Measurements from ENCODE around the gene COMMD7. TPM values are rescaled to one million over a fixed set of nuclear protein-coding genes. Genes with fewer than 3 reads are reported as not detected.

The COMMD7 gene
- total and polyA plus RNA-seq, 2 of the 4 experiments (the other 2 are of a cell fraction) = 51.8 to 67.5 TPM

DNA sequence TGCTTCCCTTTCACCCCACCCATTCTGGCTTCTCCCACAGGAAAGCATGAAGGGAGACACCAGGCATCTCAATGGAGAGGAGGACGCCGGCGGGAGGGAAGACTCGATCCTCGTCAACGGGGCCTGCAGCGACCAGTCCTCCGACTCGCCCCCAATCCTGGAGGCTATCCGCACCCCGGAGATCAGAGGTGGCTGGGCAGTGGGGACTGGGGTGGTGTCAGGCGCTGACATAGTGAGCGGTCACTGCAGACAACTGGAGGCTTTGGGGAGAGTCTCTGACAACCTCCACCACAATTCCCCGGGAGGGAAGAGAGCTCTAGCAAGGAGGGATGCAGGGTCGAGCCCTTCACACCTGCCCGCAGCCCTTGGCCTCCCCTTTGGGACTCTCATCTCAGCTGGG, 37.0 kb upstream of the COMMD7 start:
- no peak overlapping the region for H3K18ac ChIP-seq (ENCODE audit: low read depth, low read length)
- ATAC-seq (ENCODE audit: low read depth) (no peak), DNase-seq (no peak)
- TF ChIP-seq BHLHE40 (IDR thresholded peaks at IDR 0.05; ENCODE audit: low read depth, low read length) (no peak), RFX5 (IDR thresholded peaks at IDR 0.05; ENCODE audit: low read depth, low read length) (no peak), CEBPB (IDR thresholded peaks at IDR 0.05; ENCODE audit: low read depth, low read length) (no peak), POLR2A (IDR thresholded peaks at IDR 0.05; ENCODE audit: low read depth, low read length) (no peak), RAD21 (IDR thresholded peaks at IDR 0.05; ENCODE audit: low read length) (no peak), SMC3 (IDR thresholded peaks at IDR 0.05; ENCODE audit: low read depth, low read length) (no peak), RCOR1 (IDR thresholded peaks at IDR 0.05; ENCODE audit: insufficient replicate concordance, low read length) (no peak), MAFK (IDR thresholded peaks at IDR 0.05; ENCODE audit: low read depth, low read length) (no peak)
- TF ChIP-seq, protein P1, sequence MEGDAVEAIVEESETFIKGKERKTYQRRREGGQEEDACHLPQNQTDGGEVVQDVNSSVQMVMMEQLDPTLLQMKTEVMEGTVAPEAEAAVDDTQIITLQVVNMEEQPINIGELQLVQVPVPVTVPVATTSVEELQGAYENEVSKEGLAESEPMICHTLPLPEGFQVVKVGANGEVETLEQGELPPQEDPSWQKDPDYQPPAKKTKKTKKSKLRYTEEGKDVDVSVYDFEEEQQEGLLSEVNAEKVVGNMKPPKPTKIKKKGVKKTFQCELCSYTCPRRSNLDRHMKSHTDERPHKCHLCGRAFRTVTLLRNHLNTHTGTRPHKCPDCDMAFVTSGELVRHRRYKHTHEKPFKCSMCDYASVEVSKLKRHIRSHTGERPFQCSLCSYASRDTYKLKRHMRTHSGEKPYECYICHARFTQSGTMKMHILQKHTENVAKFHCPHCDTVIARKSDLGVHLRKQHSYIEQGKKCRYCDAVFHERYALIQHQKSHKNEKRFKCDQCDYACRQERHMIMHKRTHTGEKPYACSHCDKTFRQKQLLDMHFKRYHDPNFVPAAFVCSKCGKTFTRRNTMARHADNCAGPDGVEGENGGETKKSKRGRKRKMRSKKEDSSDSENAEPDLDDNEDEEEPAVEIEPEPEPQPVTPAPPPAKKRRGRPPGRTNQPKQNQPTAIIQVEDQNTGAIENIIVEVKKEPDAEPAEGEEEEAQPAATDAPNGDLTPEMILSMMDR (conservative IDR thresholded peaks at IDR 0.05; ENCODE audit: low read depth, low read length) = no peak
- BruUV-seq (replicated peaks) = no TSS peak
- peaks cover 3% of the 10 kb centered on the region; the same call in 1 of the 2 replicates for H4K20me1 ChIP-seq (ENCODE audit: insufficient read depth, low read length)
- no peaks in the 10 kb centered on the region for H3K27me3 ChIP-seq (ENCODE audit: control insufficient read depth, insufficient read depth, low read length)
- H3K4me1 ChIP-seq (ENCODE audit: control insufficient read depth, insufficient read depth, low read length) = no peaks in the 10 kb centered on the region
- H3K14ac ChIP-seq (replicated peaks; ENCODE audit: low read depth, low read length) = no peak overlapping the region
- WGBS, 2 experiments (ENCODE audit: extremely low coverage in 2 of 2, insufficient read length in 1 of 2) = no CpG with 5 or more reads among the region's 16 CpGs
- no peak overlapping the region for H2AFZ ChIP-seq (replicated peaks; ENCODE audit: low read length, poor library complexity)
- H3K9ac ChIP-seq (ENCODE audit: low read depth, low read length) = no peak overlapping the region
- no peak overlapping the region for H3K56ac ChIP-seq (ENCODE audit: extremely low read depth, insufficient read depth, low read length)
- H3K9me1 ChIP-seq (ENCODE audit: insufficient read depth, low read length) = peaks cover 6% of the 10 kb centered on the region; the same call in 1 of the 2 replicates
- H2AK5ac ChIP-seq (ENCODE audit: low read depth, low read length) = no peak overlapping the region
- no peak overlapping the region for H3K4me3 ChIP-seq (ENCODE audit: insufficient read depth, low read depth, low read length)
- H3K27ac ChIP-seq (ENCODE audit: insufficient read depth, low read length) = no peak overlapping the region
- ChIA-PET CTCF (interaction anchor here (0.8 kb wide), 1 partner anchor 15 kb away, joined by 3 read pairs; no protein-coding TSS in a partner anchor), POLR2A (ENCODE audit: unreplicated experiment) (no interaction called here)
- H2BK5ac ChIP-seq (ENCODE audit: low read depth, low read length, poor library complexity, severe bottlenecking) = no peak overlapping the region
- peaks cover 0 to 14% of the 10 kb centered on the region in 2 experiments; a peak in 3 of 4 replicates for H3K79me1 ChIP-seq (ENCODE audit: low read depth in 1 of 2, low read length in 2 of 2)
- H2AK9ac ChIP-seq (replicated peaks; ENCODE audit: low read depth, low read length, poor library complexity) = no peak overlapping the region
- no peak overlapping the region for H3K23ac ChIP-seq (ENCODE audit: low read depth, low read length)
- no peak overlapping the region for H3K4me2 ChIP-seq (ENCODE audit: low read depth, low read length)
- dilution Hi-C loops (cut with HindIII; ENCODE audit: low sequenced_read_pairs, unreplicated experiment) = no loop called here
- in situ Hi-C loops (cut with MboI; ENCODE audit: low sequenced_read_pairs) = loop anchor here (5.0 to 10.0 kb wide), 2 partner anchors 113 to 165 kb away; no protein-coding TSS in a partner anchor
- H3K36me3 ChIP-seq (ENCODE audit: control insufficient read depth, insufficient read depth, low read length) = peaks cover 4% of the 10 kb centered on the region; the same call in 1 of the 2 replicates
- H2BK120ac ChIP-seq (ENCODE audit: low read depth, low read length) = no peak overlapping the region
- intact Hi-C loops (cut with micrococcal nuclease) = no loop called here
- no peak overlapping the region for H4K91ac ChIP-seq (ENCODE audit: insufficient read depth, low read depth, low read length)
- H2BK15ac ChIP-seq (ENCODE audit: low read depth, low read length) = no peak overlapping the region
- no peak overlapping the region for H3K4ac ChIP-seq (ENCODE audit: low read depth, low read length)
- no peaks in the 10 kb centered on the region for H3K9me3 ChIP-seq (ENCODE audit: control insufficient read depth, insufficient read depth, low read length)
- H4K8ac ChIP-seq (ENCODE audit: low read depth in 2 of 2, low read length in 2 of 2) = no peak overlapping the region
- no peak overlapping the region for H2BK20ac ChIP-seq (ENCODE audit: low read depth, low read length)
- no peak overlapping the region for H4K5ac ChIP-seq (ENCODE audit: low read depth, low read length)

Data from IMR-90 (cell line).